CD4-positive, CD25-positive, alpha-beta regulatory T cell (primary cell): Measurements from ENCODE around the gene DDX10. TPM values are rescaled to one million over a fixed set of nuclear protein-coding genes. Genes with fewer than 3 reads are reported as not detected.

Source experiments
- ATAC-seq, 2 donors: fragments of 150-1000 bp; cut with Tn5 transposase; one replicate each; pipeline ENCODE4 v1.10.0; 2021; ENCODE audit warnings: low read depth in 2 of 2, moderate number of reproducible peaks in 2 of 2, moderate library complexity in 1 of 2
- DNase-seq, 3 donors: peaks; one replicate each; pipeline versions ENCODE4 v3.0.0 to v3.0.0-alpha.2; 2012 to 2022; ENCODE audit warnings: mixed read lengths in 1 of 3
- H3K27ac ChIP-seq: one replicate; pipeline ENCODE4 v1.7.0; 2013; ENCODE audit warnings: mild to moderate bottlenecking, low read length; ENCODE audit not compliant: insufficient read depth, poor library complexity, severe bottlenecking
- H3K27me3 ChIP-seq: one replicate; pipeline ENCODE4 v1.7.0; 2013; ENCODE audit warnings: low read length; ENCODE audit not compliant: control insufficient read depth, insufficient read depth
- H3K36me3 ChIP-seq: one replicate; pipeline ENCODE4 v1.7.0; 2013; ENCODE audit warnings: mild to moderate bottlenecking, low read length, moderate library complexity; ENCODE audit not compliant: control insufficient read depth, insufficient read depth
- H3K4me1 ChIP-seq: 2 replicates; pipeline ENCODE4 v1.7.0; 2013; ENCODE audit warnings: mild to moderate bottlenecking, low read length; ENCODE audit not compliant: insufficient read depth, control insufficient read depth, poor library complexity, severe bottlenecking
- H3K4me3 ChIP-seq: one replicate; pipeline ENCODE4 v1.7.0; 2013; ENCODE audit warnings: low read depth, mild to moderate bottlenecking, low read length, moderate library complexity
- H3K9me3 ChIP-seq, 2 experiments: 1 replicate in 1 of 2; 2 replicates in 1 of 2; pipeline ENCODE4 v1.7.0; 2013; ENCODE audit warnings: low read length in 2 of 2, mild to moderate bottlenecking in 1 of 2, moderate library complexity in 1 of 2; ENCODE audit not compliant: control insufficient read depth in 2 of 2
- H3K27ac Mint-ChIP-seq, 3 donors: one replicate each; pipeline ENCODE4 v1.8.0; 2020 to 2022; ENCODE audit warnings: mild to moderate bottlenecking in 3 of 3, mixed read lengths in 3 of 3, moderate library complexity in 2 of 3
- H3K27me3 Mint-ChIP-seq: one replicate; pipeline ENCODE4 v1.8.0; 2022; ENCODE audit warnings: mild to moderate bottlenecking, mixed read lengths
- H3K36me3 Mint-ChIP-seq: one replicate; pipeline ENCODE4 v1.8.0; 2020; ENCODE audit warnings: mixed read lengths
- H3K4me1 Mint-ChIP-seq, 4 donors: one replicate each; pipeline ENCODE4 v1.8.0; 2020 to 2022; ENCODE audit warnings: mixed read lengths in 4 of 4, mild to moderate bottlenecking in 1 of 4
- H3K4me3 Mint-ChIP-seq, 4 donors: one replicate each; pipeline ENCODE4 v1.8.0; 2020 to 2022; ENCODE audit warnings: mild to moderate bottlenecking in 4 of 4, mixed read lengths in 4 of 4, moderate library complexity in 3 of 4
- H3K9me3 Mint-ChIP-seq, 7 donors: one replicate each; pipeline ENCODE4 v1.8.0; 2020 to 2022; ENCODE audit warnings: mixed read lengths in 7 of 7, mild to moderate bottlenecking in 3 of 7, moderate library complexity in 2 of 7
- polyA plus RNA-seq, 4 donors: library from polyadenylated mRNA; unstranded; fragments of 300-500 nt; fragmentation: Illumina TruSeq; gene quantifications; one replicate each; pipeline ENCODE4 v1.2.3, GENCODE V29; 2021
- total RNA-seq: library from RNA; stranded (reverse); gene quantifications from one replicate; pipeline ENCODE4 v1.2.3, GENCODE V29; 2022

The DDX10 gene
- total and polyA plus RNA-seq, 5 donors from 2014 or later: 10.5 to 23.3 (median 14.0) TPM

DNA sequence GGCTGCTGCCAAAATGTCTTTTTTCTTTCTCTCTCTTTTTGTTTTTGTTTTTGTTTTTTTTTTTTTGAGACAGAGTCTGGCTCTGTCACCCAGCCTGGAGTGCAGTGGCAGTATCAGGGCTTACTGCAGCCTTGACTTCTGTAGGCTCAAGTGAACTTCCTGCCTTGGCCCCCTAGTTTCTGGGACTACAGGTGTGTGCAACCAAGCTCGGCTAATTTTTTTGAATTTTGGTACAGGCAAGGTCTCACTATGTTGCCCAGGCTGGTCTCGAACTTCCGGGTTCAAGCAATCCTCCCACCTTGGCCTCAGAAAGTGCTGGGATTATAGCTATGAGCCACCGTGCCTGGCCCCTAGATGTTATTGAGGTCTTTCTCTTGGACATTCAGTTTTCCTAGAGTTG, 2.2 kb upstream of the DDX10 start:
- Mint-ChIP-seq H3K27me3 (peaks cover 29% of the 10 kb centered on the region), H3K4me1 (peaks cover 13 to 35% (median 25%) of the 10 kb centered on the region in 4 donors), H3K36me3 (peaks cover 5% of the 10 kb centered on the region), H3K4me3 (peak overlapping the region in 2 of 4 donors; percentile 15 to 75), H3K9me3 (no peaks in the 10 kb centered on the region), H3K27ac (peak overlapping the region in 1 of 3 donors; percentile 26)
- ATAC-seq: no peak
- no peak for DNase-seq
- Histone ChIP-seq H3K27me3 (peaks cover 2% of the 10 kb centered on the region), H3K9me3 (no peaks in the 10 kb centered on the region), H3K36me3 (peaks cover 2% of the 10 kb centered on the region), H3K27ac (no peak overlapping the region), H3K4me1 (peaks cover 11% of the 10 kb centered on the region), H3K4me3 (no peak overlapping the region)

DNA sequence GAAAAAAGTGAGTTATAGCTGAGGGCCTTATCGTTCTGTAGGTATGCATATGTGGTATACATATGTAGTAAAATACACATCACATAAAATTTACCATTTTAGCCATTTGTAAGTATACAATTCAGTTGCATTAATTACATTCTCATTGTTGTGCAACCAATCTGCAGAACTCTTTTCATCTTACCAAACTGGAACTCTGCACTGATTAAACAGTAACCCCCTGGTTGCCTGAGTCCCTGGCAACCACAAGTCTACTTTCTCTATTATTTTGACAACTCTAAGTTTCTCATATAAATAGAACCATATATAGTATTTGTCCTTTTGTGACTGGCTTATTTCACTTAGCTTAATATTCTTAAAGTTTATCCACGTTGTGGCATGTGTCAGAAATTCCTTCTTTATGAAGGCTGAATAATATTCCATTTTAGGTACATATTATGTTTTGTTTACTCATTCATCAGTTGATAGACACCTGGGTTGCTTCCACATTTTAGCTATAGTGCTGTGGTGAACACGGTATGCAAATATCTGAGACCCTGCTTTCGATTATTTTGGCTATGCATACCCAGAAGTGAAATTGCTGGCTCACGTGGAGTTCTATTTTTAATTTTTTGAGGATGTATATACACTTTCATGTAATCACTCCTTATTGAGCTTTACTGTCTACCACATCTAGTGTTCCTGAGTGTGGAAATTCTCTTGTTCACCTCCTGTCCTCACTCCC, 1.6 kb upstream of the DDX10 start:
- no peak overlapping the region for H3K27ac ChIP-seq
- Mint-ChIP-seq H3K9me3 (no peaks in the 10 kb centered on the region), H3K4me3 (peak overlapping the region in 3 of 4 donors; percentile 8 to 75 (median 15)), H3K36me3 (peaks cover 8% of the 10 kb centered on the region), H3K27ac (peak overlapping the region in 2 of 3 donors; percentile 26 to 100), H3K4me1 (peaks cover 13 to 40% (median 30%) of the 10 kb centered on the region in 4 donors), H3K27me3 (peaks cover 26% of the 10 kb centered on the region)
- peaks cover 2% of the 10 kb centered on the region for H3K36me3 ChIP-seq
- no peak for ATAC-seq
- H3K4me1 ChIP-seq: peaks cover 11% of the 10 kb centered on the region
- no peak for DNase-seq
- H3K27me3 ChIP-seq: peaks cover 2% of the 10 kb centered on the region
- no peak overlapping the region for H3K4me3 ChIP-seq
- H3K9me3 ChIP-seq: no peaks in the 10 kb centered on the region

DNA sequence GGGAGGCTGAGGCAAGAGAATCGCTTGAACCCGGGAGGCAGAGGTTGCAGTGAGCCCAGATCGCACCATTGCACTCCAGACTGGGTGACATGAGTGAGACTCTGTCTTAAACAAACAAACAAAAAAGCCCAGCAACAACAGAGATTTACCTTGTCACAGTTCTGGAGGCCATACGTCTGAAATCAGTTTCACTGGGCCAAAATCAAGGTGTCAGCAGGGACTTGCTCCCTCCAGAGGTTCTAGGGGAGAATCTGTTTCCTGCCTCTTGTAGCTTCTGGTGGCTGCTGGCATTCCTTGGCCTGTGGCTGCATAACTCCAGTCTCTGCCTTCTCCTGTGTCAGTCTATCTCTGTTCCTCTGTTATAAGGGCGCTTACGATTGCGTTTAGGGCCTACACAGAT, 1.5 kb downstream of the DDX10 start:
- Histone ChIP-seq H3K4me3 (peak overlapping the region; percentile 82), H3K36me3 (peaks cover 2% of the 10 kb centered on the region), H3K9me3 (no peaks in the 10 kb centered on the region), H3K4me1 (peaks cover 11% of the 10 kb centered on the region), H3K27me3 (no peaks in the 10 kb centered on the region), H3K27ac (no peak overlapping the region)
- H3K36me3 Mint-ChIP-seq: peaks cover 21% of the 10 kb centered on the region
- H3K4me1 Mint-ChIP-seq: peaks cover 18 to 65% (median 46%) of the 10 kb centered on the region in 4 donors
- ATAC-seq (no peak), DNase-seq (no peak)
- peaks cover 9% of the 10 kb centered on the region for H3K27me3 Mint-ChIP-seq
- H3K9me3 Mint-ChIP-seq: peaks cover 0 to 1% (median 0%) of the 10 kb centered on the region in 7 donors
- peak overlapping the region; percentile 99 to 100 (median 100) for H3K4me3 Mint-ChIP-seq
- H3K27ac Mint-ChIP-seq: peak overlapping the region in 2 of 3 donors; percentile 91 to 100

DNA sequence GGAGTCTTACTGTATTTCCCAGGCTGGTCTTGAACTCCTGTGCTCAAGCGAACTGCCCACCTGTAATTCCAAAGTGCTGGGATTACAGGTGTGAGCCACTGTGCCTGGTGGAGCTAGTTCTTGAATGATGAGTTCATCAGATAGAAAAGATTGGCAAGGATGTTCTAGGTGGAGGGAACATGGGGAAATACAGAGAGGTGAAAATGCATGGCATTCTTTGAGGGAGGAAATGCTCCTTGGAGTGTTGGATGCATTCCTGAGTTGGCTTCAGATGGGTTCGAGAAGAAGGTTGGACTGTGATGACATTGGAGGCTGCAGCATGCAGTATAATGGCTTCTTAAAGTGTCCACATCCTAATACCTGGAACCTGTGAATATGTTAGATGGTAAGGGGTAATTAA, 4.4 kb downstream of the DDX10 start:
- Histone ChIP-seq H3K36me3 (peaks cover 2% of the 10 kb centered on the region), H3K9me3 (no peaks in the 10 kb centered on the region), H3K4me3 (no peak overlapping the region), H3K4me1 (peaks cover 11% of the 10 kb centered on the region), H3K27ac (no peak overlapping the region), H3K27me3 (no peaks in the 10 kb centered on the region)
- H3K4me3 Mint-ChIP-seq: no peak overlapping the region
- no peak for ATAC-seq
- peaks cover 25% of the 10 kb centered on the region for H3K36me3 Mint-ChIP-seq
- H3K4me1 Mint-ChIP-seq: peaks cover 27 to 75% (median 57%) of the 10 kb centered on the region in 4 donors
- peaks cover 0 to 1% (median 0%) of the 10 kb centered on the region in 7 donors for H3K9me3 Mint-ChIP-seq
- DNase-seq: no peak
- H3K27ac Mint-ChIP-seq: peak overlapping the region in 1 of 3 donors; percentile 2
- H3K27me3 Mint-ChIP-seq: no peaks in the 10 kb centered on the region

DNA sequence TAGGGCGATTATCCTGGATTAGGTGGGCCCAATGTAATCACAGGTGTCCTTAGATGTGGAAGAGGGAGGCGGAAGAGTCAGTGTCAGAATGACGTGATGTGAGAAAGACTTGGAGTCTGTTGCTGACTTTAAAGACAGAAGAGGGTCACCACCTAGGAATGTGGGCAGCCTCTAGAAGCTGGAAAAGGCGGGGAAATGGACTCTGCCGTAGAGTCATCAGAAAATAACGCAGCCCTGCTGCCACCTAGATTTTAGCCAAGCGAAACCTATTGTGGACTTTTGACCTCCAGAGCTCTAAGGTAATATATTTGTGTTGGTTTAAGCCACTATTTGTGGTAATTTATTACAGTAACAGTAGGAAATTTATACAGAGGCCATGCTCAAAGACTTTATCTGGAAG, 4.8 kb downstream of the DDX10 start:
- peaks cover 6% of the 10 kb centered on the region for H3K36me3 ChIP-seq
- no peak overlapping the region for H3K4me3 ChIP-seq
- H3K27me3 Mint-ChIP-seq: no peaks in the 10 kb centered on the region
- ATAC-seq (no peak), DNase-seq (no peak)
- H3K4me1 ChIP-seq: peaks cover 7% of the 10 kb centered on the region
- no peaks in the 10 kb centered on the region for H3K27me3 ChIP-seq
- no peaks in the 10 kb centered on the region for H3K9me3 ChIP-seq
- H3K27ac ChIP-seq: no peak overlapping the region
- H3K36me3 Mint-ChIP-seq: peaks cover 27% of the 10 kb centered on the region
- H3K9me3 Mint-ChIP-seq: peaks cover 0 to 1% (median 0%) of the 10 kb centered on the region in 7 donors
- H3K4me3 Mint-ChIP-seq: no peak overlapping the region
- no peak overlapping the region for H3K27ac Mint-ChIP-seq
- H3K4me1 Mint-ChIP-seq: peaks cover 27 to 71% (median 56%) of the 10 kb centered on the region in 4 donors

DNA sequence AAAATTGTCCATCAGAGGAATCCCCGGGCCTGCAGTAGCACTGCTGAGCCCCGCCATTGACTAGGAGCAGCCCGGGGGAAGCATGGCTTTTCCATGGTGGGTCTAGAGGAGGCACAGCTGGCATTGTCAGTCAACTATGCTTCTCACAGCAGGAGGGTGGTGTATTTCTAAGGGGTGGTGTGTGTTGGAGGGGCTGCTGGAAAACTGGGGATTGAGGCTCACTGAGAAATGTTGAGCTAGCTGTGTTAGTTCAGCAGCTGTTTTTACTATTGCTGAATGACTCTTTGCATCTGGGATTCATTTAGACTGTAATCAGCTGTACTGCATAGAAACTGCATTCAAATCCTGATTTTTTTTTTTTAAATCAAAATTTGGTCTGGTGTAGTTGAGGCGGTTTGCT, 5.6 kb downstream of the DDX10 start:
- peaks cover 27% of the 10 kb centered on the region for H3K36me3 Mint-ChIP-seq
- Histone ChIP-seq H3K4me1 (peaks cover 4% of the 10 kb centered on the region), H3K36me3 (peaks cover 13% of the 10 kb centered on the region), H3K27ac (no peak overlapping the region), H3K4me3 (no peak overlapping the region), H3K9me3 (no peaks in the 10 kb centered on the region), H3K27me3 (no peaks in the 10 kb centered on the region)
- H3K9me3 Mint-ChIP-seq: peaks cover 0 to 1% (median 0%) of the 10 kb centered on the region in 7 donors
- ATAC-seq (no peak), DNase-seq (no peak)
- no peaks in the 10 kb centered on the region for H3K27me3 Mint-ChIP-seq
- no peak overlapping the region for H3K4me3 Mint-ChIP-seq
- peaks cover 23 to 64% (median 53%) of the 10 kb centered on the region in 4 donors for H3K4me1 Mint-ChIP-seq
- H3K27ac Mint-ChIP-seq: no peak overlapping the region

DNA sequence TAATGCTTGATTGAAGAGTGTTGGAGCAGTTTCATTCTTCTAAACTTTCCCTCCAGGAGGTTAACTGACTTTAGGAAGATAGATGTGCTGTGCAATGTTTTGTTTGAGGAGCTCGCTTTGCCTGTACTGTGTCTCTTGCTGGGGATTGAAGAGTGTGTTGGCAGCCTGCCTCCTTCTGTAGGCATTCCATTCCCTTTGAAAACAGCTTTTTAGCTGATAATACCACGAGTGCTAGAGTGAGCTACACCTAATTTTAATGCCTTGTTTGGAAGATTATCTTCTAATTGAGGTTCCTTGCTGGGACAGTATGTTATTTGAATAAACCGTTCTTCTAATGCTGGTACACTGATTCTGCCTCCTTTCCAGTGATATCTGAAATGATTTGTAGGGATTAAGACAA, 7.2 kb downstream of the DDX10 start:
- H3K27me3 Mint-ChIP-seq: no peaks in the 10 kb centered on the region

More for the DNA sequence above, 7.2 kb downstream of the DDX10 start:
- Histone ChIP-seq H3K9me3 (no peaks in the 10 kb centered on the region), H3K4me1 (no peaks in the 10 kb centered on the region), H3K27ac (no peak overlapping the region), H3K27me3 (no peaks in the 10 kb centered on the region), H3K4me3 (no peak overlapping the region), H3K36me3 (peaks cover 27% of the 10 kb centered on the region)
- Mint-ChIP-seq H3K4me1 (peaks cover 15 to 47% (median 38%) of the 10 kb centered on the region in 4 donors), H3K36me3 (peaks cover 33% of the 10 kb centered on the region), H3K4me3 (no peak overlapping the region), H3K27ac (peak overlapping the region in 2 of 3 donors; percentile 15 to 39), H3K9me3 (peaks cover 0 to 1% (median 0%) of the 10 kb centered on the region in 7 donors)
- ATAC-seq (no peak), DNase-seq (no peak)
